SU-DHL-6 (cell line): ENCODE measurements around the gene HCFC1.

ENCODE experiments used
- EZH2phosphoT487 ChIP-seq: fragments of 200-600 bp; sonication (generic), shearing (Covaris generic); conservative IDR thresholded peaks from 2 replicates; pipeline ENCODE4 v1.6.1; 2018; ENCODE audit warnings: mild to moderate bottlenecking, antibody characterized with exemption, low read length, moderate library complexity, mixed read lengths
- TF ChIP-seq, protein P1 (sequence below): fragments of 200-600 bp; sonication (generic); IDR thresholded peaks from one replicate; pipeline ENCODE4 v1.5.1; 2017; ENCODE audit warnings: antibody characterized with exemption, mild to moderate bottlenecking, low read length, moderate library complexity; ENCODE audit not compliant: insufficient read depth, poor library complexity, severe bottlenecking

DNA sequence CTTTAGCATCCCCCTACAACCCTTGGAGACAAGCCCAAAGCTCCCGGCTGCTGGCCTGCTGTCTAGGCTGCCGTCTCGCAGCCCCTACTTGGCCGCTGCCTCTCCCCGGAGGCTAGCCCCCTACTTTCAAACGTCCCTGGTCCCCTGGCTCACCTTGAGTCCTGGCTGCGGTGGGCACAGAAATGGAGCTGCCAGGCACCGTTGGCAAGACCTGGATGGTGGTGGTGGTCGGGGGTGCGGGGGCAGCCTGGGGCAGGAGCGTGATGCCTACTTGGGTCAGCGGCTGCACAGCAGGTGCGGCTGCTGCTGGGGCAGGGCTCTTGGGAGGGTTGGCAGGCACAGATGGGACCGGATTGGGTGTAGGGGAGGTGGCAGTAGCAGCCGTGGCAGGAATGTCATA is 12.0 kb downstream of the HCFC1 start:
- TF ChIP-seq, protein P1, sequence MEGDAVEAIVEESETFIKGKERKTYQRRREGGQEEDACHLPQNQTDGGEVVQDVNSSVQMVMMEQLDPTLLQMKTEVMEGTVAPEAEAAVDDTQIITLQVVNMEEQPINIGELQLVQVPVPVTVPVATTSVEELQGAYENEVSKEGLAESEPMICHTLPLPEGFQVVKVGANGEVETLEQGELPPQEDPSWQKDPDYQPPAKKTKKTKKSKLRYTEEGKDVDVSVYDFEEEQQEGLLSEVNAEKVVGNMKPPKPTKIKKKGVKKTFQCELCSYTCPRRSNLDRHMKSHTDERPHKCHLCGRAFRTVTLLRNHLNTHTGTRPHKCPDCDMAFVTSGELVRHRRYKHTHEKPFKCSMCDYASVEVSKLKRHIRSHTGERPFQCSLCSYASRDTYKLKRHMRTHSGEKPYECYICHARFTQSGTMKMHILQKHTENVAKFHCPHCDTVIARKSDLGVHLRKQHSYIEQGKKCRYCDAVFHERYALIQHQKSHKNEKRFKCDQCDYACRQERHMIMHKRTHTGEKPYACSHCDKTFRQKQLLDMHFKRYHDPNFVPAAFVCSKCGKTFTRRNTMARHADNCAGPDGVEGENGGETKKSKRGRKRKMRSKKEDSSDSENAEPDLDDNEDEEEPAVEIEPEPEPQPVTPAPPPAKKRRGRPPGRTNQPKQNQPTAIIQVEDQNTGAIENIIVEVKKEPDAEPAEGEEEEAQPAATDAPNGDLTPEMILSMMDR = no peak
- TF ChIP-seq EZH2phosphoT487 = no peak
